KMS-11 (cell line): Measurements from ENCODE around the gene JAG2.

Experiments used
- H2AFZ ChIP-seq: fragments of 200-600 bp; sonication (generic); 2 replicates; pipeline ENCODE4 v1.6.1; 2016; ENCODE audit warnings: antibody characterized with exemption, mixed run types, low read depth
- H3K27ac ChIP-seq: fragments of 200-600 bp; sonication (generic); 2 replicates; pipeline ENCODE4 v1.6.1; 2016; ENCODE audit warnings: mild to moderate bottlenecking, mixed run types
- H3K27me3 ChIP-seq: fragments of 200-600 bp; sonication (generic); 2 replicates; pipeline ENCODE4 v1.6.1; 2017; ENCODE audit warnings: mild to moderate bottlenecking, low read depth, mixed run types, moderate library complexity; ENCODE audit not compliant: insufficient read depth
- H3K36me3 ChIP-seq: fragments of 200-600 bp; sonication (generic); 2 replicates; pipeline ENCODE4 v1.6.1; 2017; ENCODE audit warnings: mild to moderate bottlenecking, mixed run types; ENCODE audit not compliant: insufficient read depth
- H3K4me1 ChIP-seq: fragments of 200-600 bp; sonication (generic); 2 replicates; pipeline ENCODE4 v1.6.1; 2016; ENCODE audit warnings: mild to moderate bottlenecking, low read depth, mixed run types; ENCODE audit not compliant: poor library complexity, severe bottlenecking
- H3K4me2 ChIP-seq: fragments of 200-600 bp; sonication (generic); 2 replicates; pipeline ENCODE4 v1.7.0; 2016; ENCODE audit warnings: mild to moderate bottlenecking, mixed run types
- H3K4me3 ChIP-seq: fragments of 200-600 bp; sonication (generic); IDR thresholded peaks from 2 replicates; pipeline ENCODE4 v1.6.1; 2017; ENCODE audit warnings: low read depth, low read length, mixed read lengths; ENCODE audit not compliant: insufficient read depth
- H3K79me2 ChIP-seq: fragments of 200-600 bp; sonication (generic); 2 replicates; pipeline ENCODE4 v1.6.1; 2016; ENCODE audit warnings: low read depth, mixed run types; ENCODE audit not compliant: insufficient read depth
- H3K9ac ChIP-seq: fragments of 200-600 bp; sonication (generic); 2 replicates; pipeline ENCODE4 v1.6.1; 2016; ENCODE audit warnings: mild to moderate bottlenecking, mixed run types
- H4K20me1 ChIP-seq: fragments of 200-600 bp; sonication (generic); 2 replicates; pipeline ENCODE4 v1.6.1; 2016; ENCODE audit warnings: mild to moderate bottlenecking, mixed run types; ENCODE audit not compliant: insufficient read depth
- CTCF ChIP-seq: fragments of 200-600 bp; sonication (generic); conservative IDR thresholded peaks from 2 replicates; pipeline ENCODE4 v1.6.1; 2017; ENCODE audit warnings: low read depth, mild to moderate bottlenecking, antibody characterized with exemption, low read length, moderate library complexity, mixed read lengths

Gene JAG2

DNA sequence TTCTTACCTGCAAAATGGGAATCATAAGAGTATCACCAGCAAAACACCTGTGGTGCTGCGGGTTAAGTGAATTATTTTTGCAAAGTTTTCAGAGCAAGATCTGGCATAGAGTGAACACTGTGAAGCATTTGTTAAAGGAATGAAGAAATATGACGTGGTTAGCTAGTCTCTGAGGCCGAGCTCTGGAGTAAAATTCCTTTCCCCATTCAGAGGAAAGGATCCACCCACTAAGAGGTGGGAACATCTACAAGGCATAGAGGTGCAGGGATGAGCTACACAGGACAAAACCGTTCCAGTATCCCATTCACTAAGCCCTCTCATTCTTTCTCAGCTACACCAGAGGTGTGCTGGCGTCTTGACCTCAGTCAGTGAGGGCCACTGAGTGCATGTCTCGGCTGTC, 48.5 kb downstream of the JAG2 start:
- Histone ChIP-seq H3K27ac (no peak overlapping the region), H3K9ac (no peak overlapping the region), H3K4me1 (peaks cover 8% of the 10 kb centered on the region), H3K27me3 (no peaks in the 10 kb centered on the region), H3K79me2 (no peaks in the 10 kb centered on the region), H2AFZ (no peak overlapping the region), H3K4me2 (no peak overlapping the region), H4K20me1 (no peaks in the 10 kb centered on the region), H3K36me3 (no peaks in the 10 kb centered on the region), H3K4me3 (no peak overlapping the region)
- no peak for TF ChIP-seq CTCF

GRCh38 chr14:105119408-105120025, 49.1 kb downstream of the JAG2 start:
- Histone ChIP-seq H3K9ac (no peak overlapping the region), H2AFZ (no peak overlapping the region), H3K27ac (no peak overlapping the region)

DNA sequence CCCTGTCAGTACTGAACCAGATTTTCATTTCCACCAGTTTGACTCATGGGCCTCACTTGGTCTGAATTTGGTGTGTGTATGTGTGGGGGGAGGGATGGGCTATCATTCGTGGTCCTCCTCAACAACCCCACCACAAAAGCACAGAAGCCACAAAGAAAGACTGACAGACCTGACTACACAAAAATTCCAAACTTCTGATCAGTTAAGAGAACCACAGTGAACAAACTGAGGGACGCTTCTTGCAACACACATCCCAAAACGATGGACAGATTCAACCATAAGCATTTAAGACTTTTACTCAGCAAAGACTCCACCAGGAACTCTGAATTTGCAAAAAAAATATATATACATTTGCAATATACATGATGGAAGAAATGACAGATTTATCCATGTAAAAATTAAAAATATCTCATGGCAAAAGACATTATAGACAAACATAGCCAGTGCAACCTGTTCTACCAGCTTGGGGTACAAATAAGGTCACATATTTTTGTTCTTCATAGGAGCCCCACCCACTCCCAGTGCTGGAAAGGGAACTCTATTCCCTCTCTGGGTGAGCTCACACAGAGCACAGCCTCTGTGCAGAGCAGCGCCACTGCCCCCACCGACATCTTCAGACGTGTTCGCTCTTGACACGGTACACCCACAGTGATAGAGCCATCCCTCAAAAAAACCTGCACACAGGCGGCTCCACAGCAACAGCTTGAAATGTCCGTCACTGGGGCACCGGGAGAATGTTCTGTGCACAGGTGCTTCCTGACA, 49.7 kb downstream of the JAG2 start:
- H3K4me2 ChIP-seq: no peak overlapping the region
- no peak overlapping the region for H3K9ac ChIP-seq
- H3K27me3 ChIP-seq: no peaks in the 10 kb centered on the region

More at GRCh38 chr14:105119408-105120025, 49.1 kb downstream of the JAG2 start:
- no peaks in the 10 kb centered on the region for H3K36me3 ChIP-seq
- H3K27me3 ChIP-seq: no peaks in the 10 kb centered on the region
- no peaks in the 10 kb centered on the region for H4K20me1 ChIP-seq
- no peaks in the 10 kb centered on the region for H3K79me2 ChIP-seq
- H3K4me2 ChIP-seq: no peak overlapping the region
- H3K4me3 ChIP-seq: no peak overlapping the region
- TF ChIP-seq CTCF: no peak
- H3K4me1 ChIP-seq: peaks cover 3% of the 10 kb centered on the region

GRCh38 chr14:105117710-105118385, 50.7 kb downstream of the JAG2 start:
- H3K4me2 ChIP-seq: no peak overlapping the region
- H3K9ac ChIP-seq: no peak overlapping the region
- H3K79me2 ChIP-seq: no peaks in the 10 kb centered on the region
- no peak for TF ChIP-seq CTCF
- H3K4me1 ChIP-seq: no peaks in the 10 kb centered on the region
- H3K27me3 ChIP-seq: no peaks in the 10 kb centered on the region
- H3K27ac ChIP-seq: no peak overlapping the region
- no peak overlapping the region for H3K4me3 ChIP-seq
- H4K20me1 ChIP-seq: no peaks in the 10 kb centered on the region
- no peak overlapping the region for H2AFZ ChIP-seq
- no peaks in the 10 kb centered on the region for H3K36me3 ChIP-seq

More for the DNA sequence above, 49.7 kb downstream of the JAG2 start:
- no peaks in the 10 kb centered on the region for H3K79me2 ChIP-seq
- no peak for TF ChIP-seq CTCF
- H4K20me1 ChIP-seq: no peaks in the 10 kb centered on the region
- no peak overlapping the region for H3K27ac ChIP-seq
- H3K4me1 ChIP-seq: no peaks in the 10 kb centered on the region
- no peaks in the 10 kb centered on the region for H3K36me3 ChIP-seq
- no peak overlapping the region for H3K4me3 ChIP-seq
- H2AFZ ChIP-seq: no peak overlapping the region
